Coronary artery (tissue), 2 donors: Measurements from ENCODE around the gene GRIN1.

ENCODE experiments used
- DNase-seq: peaks from one replicate; pipeline ENCODE4 v3.0.0-alpha.2; 2017; ENCODE audit warnings: low spot score
- H3K27ac ChIP-seq, 2 donors: fragments of 200-600 bp; sonication (generic); one replicate each; pipeline ENCODE4 v1.5.1; 2016 to 2019
- H3K4me3 ChIP-seq: fragments of 200-600 bp; sonication (generic); 2 replicates; pipeline ENCODE4 v1.5.1; 2016; ENCODE audit warnings: mild to moderate bottlenecking, moderate library complexity
- TF ChIP-seq, protein P1 (sequence below): fragments of 200-600 bp; sonication (generic); IDR thresholded peaks from one replicate; pipeline ENCODE4 v1.5.1; 2019; ENCODE audit warnings: antibody characterized with exemption

GRIN1 gene

DNA sequence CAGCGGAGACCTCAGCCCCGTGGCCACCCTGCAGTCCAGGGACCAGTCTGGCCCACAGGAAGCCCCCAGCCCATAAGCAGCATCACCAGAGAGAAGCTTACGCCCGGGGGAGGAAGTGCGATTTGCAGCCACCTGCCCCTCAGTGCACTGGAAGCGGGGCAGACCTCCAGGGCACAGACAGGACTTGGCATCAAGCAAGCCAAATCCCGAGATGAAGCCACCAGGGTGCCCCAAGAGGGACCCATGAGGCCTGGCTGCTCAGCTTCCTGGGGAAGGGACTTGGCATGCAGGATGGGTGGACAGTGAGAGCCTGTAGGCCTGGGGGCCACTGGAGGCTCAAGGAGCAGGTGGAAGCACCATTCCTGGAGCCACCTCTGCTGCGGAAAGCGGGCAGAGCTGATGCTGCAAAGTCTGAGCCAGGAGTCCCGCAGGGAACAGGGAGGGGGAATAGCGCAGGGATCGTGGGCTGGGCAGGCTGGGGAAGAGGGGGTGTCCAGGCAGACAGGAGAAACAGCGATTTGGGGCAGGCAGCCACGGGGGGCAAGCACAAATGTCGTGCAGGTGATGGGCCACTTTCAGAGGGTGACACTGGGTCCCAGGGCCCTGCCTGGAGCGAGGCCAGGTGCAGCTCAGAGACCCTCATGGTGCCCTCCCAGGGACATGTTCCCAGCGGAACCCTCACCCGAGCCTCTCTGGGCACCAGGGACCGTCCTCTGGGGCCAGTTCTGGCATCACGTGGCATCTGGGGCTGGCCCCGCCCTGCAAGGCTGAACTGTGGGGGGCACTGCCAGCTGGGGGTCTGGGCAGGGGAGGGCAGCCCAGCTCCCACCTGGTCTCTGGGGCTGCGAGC is 27.7 kb downstream of the GRIN1 start:
- no peak for DNase-seq
- Histone ChIP-seq H3K4me3 (no peak overlapping the region), H3K27ac (no peak overlapping the region)
- TF ChIP-seq, protein P1, sequence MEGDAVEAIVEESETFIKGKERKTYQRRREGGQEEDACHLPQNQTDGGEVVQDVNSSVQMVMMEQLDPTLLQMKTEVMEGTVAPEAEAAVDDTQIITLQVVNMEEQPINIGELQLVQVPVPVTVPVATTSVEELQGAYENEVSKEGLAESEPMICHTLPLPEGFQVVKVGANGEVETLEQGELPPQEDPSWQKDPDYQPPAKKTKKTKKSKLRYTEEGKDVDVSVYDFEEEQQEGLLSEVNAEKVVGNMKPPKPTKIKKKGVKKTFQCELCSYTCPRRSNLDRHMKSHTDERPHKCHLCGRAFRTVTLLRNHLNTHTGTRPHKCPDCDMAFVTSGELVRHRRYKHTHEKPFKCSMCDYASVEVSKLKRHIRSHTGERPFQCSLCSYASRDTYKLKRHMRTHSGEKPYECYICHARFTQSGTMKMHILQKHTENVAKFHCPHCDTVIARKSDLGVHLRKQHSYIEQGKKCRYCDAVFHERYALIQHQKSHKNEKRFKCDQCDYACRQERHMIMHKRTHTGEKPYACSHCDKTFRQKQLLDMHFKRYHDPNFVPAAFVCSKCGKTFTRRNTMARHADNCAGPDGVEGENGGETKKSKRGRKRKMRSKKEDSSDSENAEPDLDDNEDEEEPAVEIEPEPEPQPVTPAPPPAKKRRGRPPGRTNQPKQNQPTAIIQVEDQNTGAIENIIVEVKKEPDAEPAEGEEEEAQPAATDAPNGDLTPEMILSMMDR: no peak

DNA sequence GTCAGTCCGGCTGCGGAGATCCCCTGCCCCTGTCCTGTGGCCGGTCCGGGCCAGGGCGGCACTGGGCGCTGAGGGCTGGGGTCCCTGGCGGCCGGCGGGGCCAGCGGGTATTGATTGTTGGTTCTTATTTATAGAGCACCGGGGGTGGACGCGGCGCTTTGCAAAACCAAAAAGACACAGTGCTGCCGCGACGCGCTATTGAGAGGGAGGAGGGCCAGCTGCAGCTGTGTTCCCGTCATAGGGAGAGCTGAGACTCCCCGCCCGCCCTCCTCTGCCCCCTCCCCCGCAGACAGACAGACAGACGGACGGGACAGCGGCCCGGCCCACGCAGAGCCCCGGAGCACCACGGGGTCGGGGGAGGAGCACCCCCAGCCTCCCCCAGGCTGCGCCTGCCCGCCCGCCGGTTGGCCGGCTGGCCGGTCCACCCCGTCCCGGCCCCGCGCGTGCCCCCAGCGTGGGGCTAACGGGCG is 28.4 kb downstream of the GRIN1 start:
- H3K4me3 ChIP-seq: peak overlapping the region; percentile 67
- TF ChIP-seq, protein P1: no peak
- DNase-seq: no peak
- no peak overlapping the region for H3K27ac ChIP-seq

DNA sequence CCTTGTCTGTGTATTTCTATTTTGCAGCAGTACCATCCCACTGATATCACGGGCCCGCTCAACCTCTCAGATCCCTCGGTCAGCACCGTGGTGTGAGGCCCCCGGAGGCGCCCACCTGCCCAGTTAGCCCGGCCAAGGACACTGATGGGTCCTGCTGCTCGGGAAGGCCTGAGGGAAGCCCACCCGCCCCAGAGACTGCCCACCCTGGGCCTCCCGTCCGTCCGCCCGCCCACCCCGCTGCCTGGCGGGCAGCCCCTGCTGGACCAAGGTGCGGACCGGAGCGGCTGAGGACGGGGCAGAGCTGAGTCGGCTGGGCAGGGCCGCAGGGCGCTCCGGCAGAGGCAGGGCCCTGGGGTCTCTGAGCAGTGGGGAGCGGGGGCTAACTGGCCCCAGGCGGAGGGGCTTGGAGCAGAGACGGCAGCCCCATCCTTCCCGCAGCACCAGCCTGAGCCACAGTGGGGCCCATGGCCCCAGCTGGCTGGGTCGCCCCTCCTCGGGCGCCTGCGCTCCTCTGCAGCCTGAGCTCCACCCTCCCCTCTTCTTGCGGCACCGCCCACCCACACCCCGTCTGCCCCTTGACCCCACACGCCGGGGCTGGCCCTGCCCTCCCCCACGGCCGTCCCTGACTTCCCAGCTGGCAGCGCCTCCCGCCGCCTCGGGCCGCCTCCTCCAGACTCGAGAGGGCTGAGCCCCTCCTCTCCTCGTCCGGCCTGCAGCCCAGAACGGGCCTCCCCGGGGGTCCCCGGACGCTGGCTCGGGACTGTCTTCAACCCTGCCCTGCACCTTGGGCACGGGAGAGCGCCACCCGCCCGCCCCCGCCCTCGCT is 29.0 kb downstream of the GRIN1 start:
- TF ChIP-seq, protein P1: no peak
- Histone ChIP-seq H3K27ac (no peak overlapping the region), H3K4me3 (peak overlapping the region; percentile 67)
- DNase-seq: no peak

DNA sequence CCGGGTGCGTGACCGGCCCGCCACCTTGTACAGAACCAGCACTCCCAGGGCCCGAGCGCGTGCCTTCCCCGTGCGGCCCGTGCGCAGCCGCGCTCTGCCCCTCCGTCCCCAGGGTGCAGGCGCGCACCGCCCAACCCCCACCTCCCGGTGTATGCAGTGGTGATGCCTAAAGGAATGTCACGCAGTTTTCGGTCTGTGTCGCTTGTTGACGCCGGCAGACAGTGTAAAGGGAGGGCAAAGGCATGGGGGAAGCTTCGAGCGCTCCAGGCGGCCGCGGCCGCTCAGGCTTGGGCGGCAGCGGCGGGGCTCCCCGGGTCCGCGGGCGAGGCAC is 29.6 kb downstream of the GRIN1 start:
- H3K27ac ChIP-seq: no peak overlapping the region
- no peak for DNase-seq
- TF ChIP-seq, protein P1: no peak
- peak overlapping the region; percentile 67 for H3K4me3 ChIP-seq

DNA sequence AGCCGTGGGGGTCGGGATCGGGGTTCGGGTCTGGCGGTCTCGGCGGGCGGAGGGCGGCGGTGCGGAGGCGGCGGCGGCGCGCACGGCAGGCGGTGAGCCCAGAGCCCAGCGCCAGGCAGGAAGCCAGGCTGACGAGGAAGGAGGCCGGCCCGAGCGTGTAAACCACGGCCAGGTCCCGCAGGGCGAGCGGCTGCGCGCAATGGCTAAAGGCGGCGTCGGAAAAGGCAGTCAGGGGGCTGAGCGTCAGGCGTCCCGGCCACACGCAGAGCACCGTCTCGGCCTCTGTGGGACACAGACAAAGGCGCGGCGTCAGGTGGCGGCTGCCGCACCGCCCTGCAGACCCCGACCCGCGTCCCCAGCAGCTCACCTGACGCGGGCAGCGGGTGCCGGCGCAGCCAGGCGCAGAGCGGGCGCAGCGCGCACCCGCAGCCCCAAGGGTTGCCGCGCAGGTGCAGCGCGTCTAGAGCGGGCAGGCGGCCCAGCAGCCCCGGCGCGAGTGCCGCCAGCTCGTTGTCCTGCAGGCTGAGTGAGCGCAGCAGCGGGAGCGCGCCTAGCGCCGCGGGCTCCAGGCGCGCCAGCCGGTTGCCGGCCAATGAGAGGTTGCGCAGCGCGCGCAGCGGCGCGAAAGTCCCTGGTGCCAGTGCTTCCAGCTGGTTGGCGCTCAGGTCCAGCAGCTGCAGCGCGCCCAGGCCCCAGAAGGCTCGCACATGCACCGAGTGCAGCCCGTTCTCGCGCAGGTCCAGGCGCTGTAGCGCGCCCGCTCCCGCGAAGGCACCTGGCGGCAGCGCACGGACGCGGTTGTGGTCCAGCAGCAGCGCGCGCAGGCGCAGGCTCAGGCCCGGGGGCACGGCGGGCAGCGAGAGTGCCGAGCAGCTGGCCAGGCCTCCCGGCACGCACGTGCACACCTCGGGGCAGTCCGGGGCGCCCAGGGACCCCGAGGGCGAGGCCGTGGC is 30.2 kb downstream of the GRIN1 start:
- H3K4me3 ChIP-seq: peak overlapping the region; percentile 67
- H3K27ac ChIP-seq: no peak overlapping the region
- DNase-seq: no peak

DNA sequence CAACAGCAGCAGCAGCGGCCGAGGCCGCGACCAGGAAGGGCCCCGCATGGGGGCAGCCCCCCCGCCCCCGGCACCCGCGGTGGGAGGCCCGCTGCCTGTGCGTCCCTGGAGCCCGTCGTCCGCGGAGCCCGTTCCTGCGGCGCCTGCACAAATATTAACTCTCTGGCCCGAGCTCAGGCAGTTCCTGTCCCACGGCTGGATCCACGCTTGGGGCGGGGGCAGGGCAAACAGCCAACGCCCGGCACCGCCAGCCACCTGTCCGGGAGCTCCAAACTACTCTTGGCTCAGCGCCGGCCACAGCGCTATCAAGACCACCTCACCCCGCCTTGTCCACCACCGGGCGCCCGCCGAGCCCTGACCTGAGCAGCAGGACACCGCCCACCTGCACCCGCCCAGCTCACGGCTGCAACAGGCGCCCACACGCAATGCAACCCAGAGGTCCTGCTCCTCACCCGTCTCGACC is 31.0 kb downstream of the GRIN1 start, which contains the start of gene LRRC26:
LRRC26 (minus strand) TSS at position 156 of the 463 bp plus-strand sequence; CDS start at position 48, 108 bp downstream.
- TF ChIP-seq, protein P1: no peak
- Histone ChIP-seq H3K4me3 (peak within 1 kb of the TSS; percentile 67), H3K27ac (no peak within 1 kb of the TSS)
- DNase-seq: no peak

More for the DNA sequence above, 30.2 kb downstream of the GRIN1 start:
- TF ChIP-seq, protein P1: no peak
